BLaER1 treated with 17β-estradiol and CSF1 and Interleukin-3, amounts not matched to agents 10 nM and 100 nM (cell line): ENCODE measurements around the gene C11orf21.
A peak's percentile ranks its signal among the peaks of the same experiment; 100 is the strongest.
"Not testable (repeated sequence)": the region's sequence is repeated elsewhere in the genome, so short reads cannot be mapped to it uniquely, and the experiment has no call there.

Experiments
- H3K27ac ChIP-seq, 11 experiments: shearing (Covaris generic); formaldehyde crosslinking; 2 replicates each; pipeline ENCODE4 v1.8.1; 2022
- H3K27me3 ChIP-seq, 11 experiments: shearing (Covaris generic); formaldehyde crosslinking; 2 replicates each; pipeline ENCODE4 v1.8.1; 2022
- H3K36me3 ChIP-seq, 11 experiments: shearing (Covaris generic); formaldehyde crosslinking; 2 replicates each; pipeline ENCODE4 v1.8.1; 2022
- H3K4me1 ChIP-seq, 10 experiments: shearing (Covaris generic); formaldehyde crosslinking; 2 replicates each; pipeline ENCODE4 v1.8.1; 2022
- H3K4me2 ChIP-seq, 11 experiments: shearing (Covaris generic); formaldehyde crosslinking; 2 replicates each; pipeline ENCODE4 v1.8.1; 2022
- H3K4me3 ChIP-seq, 10 experiments: shearing (Covaris generic); formaldehyde crosslinking; 2 replicates each; pipeline ENCODE4 v1.8.1; 2022
- H3K9ac ChIP-seq, 11 experiments: shearing (Covaris generic); formaldehyde crosslinking; 2 replicates each; pipeline ENCODE4 v1.8.1; 2022
- H3K9me3 ChIP-seq, 11 experiments: shearing (Covaris generic); formaldehyde crosslinking; replicated peaks in 1 of 11; 2 replicates each; pipeline ENCODE4 v1.8.1; 2022
- H4K20me1 ChIP-seq, 11 experiments: shearing (Covaris generic); formaldehyde crosslinking; 2 replicates each; pipeline ENCODE4 v1.8.1; 2022
- Cebpa-rat ChIP-seq, 11 experiments: shearing (Covaris generic); IDR thresholded peaks; 2 replicates each; pipeline ENCODE4 v1.8.1; 2022

Gene C11orf21

DNA sequence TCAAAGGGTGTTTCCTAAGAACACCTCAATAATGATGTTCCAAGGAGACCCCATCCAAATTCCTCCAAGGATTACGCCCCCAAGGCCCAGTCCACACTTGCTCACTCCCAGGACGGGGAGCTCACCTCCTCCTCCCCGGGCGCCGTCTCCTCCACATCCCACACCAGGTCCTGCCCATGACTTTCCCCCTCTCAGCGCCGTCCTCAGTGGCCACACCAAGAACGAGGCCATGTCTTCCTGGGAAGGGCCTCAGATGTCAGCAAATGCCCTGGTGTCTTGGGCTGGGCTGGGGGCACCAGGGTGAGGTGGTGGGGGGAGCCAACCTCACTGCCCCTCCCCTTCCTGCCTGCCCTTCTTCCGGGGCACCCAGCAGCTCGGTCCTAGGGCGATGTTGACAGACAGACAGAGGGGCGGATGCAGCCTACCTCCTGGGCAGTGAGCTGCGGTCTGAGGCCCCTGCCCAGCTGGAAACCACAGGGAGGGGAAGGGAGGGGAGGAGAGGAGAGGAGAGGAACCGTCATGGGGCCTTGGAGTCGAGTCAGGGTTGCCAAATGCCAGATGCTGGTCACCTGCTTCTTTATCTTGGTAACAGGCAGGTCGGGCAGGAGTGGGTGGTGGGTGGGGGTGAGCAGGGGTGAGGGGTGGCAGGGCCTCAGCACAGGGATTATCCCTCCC lies at the start of gene C11orf21, which contains the start of gene TSPAN32:
Gene C11orf21 (minus strand): TSS at position 288 of the 675 bp plus-strand sequence. CDS start 110 bp downstream, at position 178.
Gene TSPAN32 (plus strand): TSS at position 383 of the 675 bp plus-strand sequence. CDS start 137 bp downstream, at position 520.
- no peaks in the 10 kb centered on the region for H3K9me3 ChIP-seq
- H3K4me2 ChIP-seq: peak within 1 kb of the TSS; percentile 81 to 100 (median 97)
- peaks cover 70 to 85% (median 76%) of the 10 kb centered on the region in 10 experiments for H3K4me1 ChIP-seq
- peak within 1 kb of the TSS; percentile 21 to 78 (median 64); a peak in 19 of 22 replicates for H3K27ac ChIP-seq
- H3K4me3 ChIP-seq: peak within 1 kb of the TSS in 9 of 10 experiments; percentile 2 to 74 (median 58); a peak in 16 of 20 replicates
- H4K20me1 ChIP-seq: peaks cover 0 to 40% (median 5%) of the 10 kb centered on the region in 11 experiments; a peak in 11 of 22 replicates
- peaks cover 0 to 29% (median 0%) of the 10 kb centered on the region in 11 experiments; a peak in 9 of 22 replicates for H3K36me3 ChIP-seq
- no peak for TF ChIP-seq Cebpa-rat (IDR thresholded peaks at IDR 0.05)
- peak within 1 kb of the TSS; percentile 32 to 76 (median 67); a peak in 21 of 22 replicates for H3K9ac ChIP-seq
- H3K27me3 ChIP-seq: peaks cover 0 to 11% (median 0%) of the 10 kb centered on the region in 11 experiments; a peak in 4 of 22 replicates

DNA sequence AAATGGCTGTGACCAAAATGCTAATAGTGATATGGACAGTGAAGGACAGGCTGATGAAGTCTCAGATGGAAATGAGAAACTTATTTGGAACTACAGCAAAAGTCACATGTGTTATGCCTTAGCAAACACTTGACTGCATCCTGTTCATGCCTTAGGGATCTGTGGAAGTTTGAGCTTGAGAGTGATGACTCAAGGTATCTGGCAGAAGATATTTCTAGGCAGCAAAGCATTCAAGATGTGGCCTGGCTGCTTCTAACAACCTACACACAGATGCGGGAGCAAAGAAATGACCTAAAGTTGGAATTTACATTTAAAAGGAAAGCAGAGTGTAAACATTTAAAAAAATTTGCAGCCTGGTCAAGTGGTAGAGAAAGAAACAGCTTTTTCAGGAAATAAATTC lies 47.3 kb upstream of the C11orf21 start:
- H3K4me1 ChIP-seq: no peaks in the 10 kb centered on the region
- H3K9ac ChIP-seq: no peak overlapping the region
- no peaks in the 10 kb centered on the region for H3K36me3 ChIP-seq
- H3K27ac ChIP-seq: no peak overlapping the region
- no peaks in the 10 kb centered on the region for H3K27me3 ChIP-seq
- no peaks in the 10 kb centered on the region for H4K20me1 ChIP-seq
- peaks cover 26 to 57% (median 47%) of the 10 kb centered on the region in 11 experiments for H3K9me3 ChIP-seq
- H3K4me2 ChIP-seq: no peak overlapping the region
- no peak for TF ChIP-seq Cebpa-rat (IDR thresholded peaks at IDR 0.05)
- no peak overlapping the region for H3K4me3 ChIP-seq

DNA sequence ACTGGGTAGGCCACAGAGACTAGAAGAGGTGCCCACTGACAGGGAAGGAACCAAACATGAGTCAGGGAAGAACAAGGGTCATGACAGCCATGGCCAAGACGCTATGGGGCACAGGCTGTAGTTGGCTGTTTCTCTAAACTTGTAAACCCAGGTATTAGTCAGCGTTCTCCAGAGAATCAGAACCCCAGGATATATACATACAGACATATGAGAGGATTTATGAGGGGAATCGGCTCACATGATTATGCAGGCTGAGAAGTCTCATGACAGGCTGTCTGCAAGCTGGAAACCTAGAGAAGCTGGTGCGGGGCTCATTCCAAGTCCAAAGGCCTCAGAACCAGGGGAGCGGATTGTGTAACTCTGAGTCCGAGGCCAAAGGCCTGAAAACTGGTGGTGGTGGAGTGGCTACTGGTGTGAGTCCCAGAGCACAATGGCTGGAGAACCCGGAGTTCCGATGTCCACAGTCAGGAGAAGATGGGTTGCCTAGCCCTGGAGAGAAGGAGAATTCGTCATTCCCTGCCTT lies 45.7 kb upstream of the C11orf21 start:
- Histone ChIP-seq H3K9me3 (peaks cover 26 to 57% (median 47%) of the 10 kb centered on the region in 11 experiments), H3K4me1 (no peaks in the 10 kb centered on the region), H3K4me2 (no peak overlapping the region), H4K20me1 (no peaks in the 10 kb centered on the region), H3K36me3 (no peaks in the 10 kb centered on the region), H3K9ac (no peak overlapping the region), H3K4me3 (no peak overlapping the region), H3K27me3 (no peaks in the 10 kb centered on the region), H3K27ac (no peak overlapping the region)
- TF ChIP-seq Cebpa-rat (IDR thresholded peaks at IDR 0.05): no peak

DNA sequence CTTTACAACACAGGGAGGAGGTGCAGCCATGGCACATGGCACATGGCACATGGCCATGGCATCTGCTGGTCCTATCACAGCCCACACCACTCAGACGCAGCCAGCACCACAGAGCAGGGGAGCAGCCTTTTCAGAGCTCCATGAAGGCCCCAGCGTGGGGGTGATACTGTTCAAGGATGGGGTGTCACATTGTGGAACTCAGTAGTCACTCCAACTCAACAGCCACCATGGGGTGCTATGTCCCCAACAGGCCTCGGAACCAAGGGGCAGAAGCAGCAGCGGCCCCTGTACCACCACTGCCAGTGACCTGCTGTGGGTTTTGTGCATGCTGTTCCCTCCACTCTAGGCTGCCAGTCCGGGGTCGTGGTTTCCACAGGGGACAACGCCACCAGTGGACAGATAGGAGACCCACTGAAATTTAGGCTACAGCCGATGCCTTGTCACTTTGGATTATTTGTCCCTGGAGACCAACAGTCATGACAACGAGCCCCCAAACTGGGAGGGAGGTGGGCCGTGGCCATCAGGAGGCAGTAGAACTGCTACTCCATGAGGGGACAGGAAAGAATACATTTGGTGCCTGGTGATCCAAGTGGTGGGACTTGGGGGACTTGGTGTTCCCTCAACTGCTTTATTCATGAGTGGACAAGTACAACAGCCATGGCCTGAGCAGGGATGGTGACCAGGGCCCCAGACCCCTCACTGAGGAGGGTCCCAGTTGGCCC lies 45.0 kb upstream of the C11orf21 start:
- no peak overlapping the region for H3K27ac ChIP-seq
- H3K9me3 ChIP-seq: peaks cover 26 to 57% (median 47%) of the 10 kb centered on the region in 11 experiments
- no peak overlapping the region for H3K4me3 ChIP-seq
- no peaks in the 10 kb centered on the region for H3K4me1 ChIP-seq
- H3K9ac ChIP-seq: no peak overlapping the region
- H3K36me3 ChIP-seq: no peaks in the 10 kb centered on the region
- TF ChIP-seq Cebpa-rat (IDR thresholded peaks at IDR 0.05): no peak
- no peak overlapping the region for H3K4me2 ChIP-seq
- H4K20me1 ChIP-seq: no peaks in the 10 kb centered on the region
- no peaks in the 10 kb centered on the region for H3K27me3 ChIP-seq

DNA sequence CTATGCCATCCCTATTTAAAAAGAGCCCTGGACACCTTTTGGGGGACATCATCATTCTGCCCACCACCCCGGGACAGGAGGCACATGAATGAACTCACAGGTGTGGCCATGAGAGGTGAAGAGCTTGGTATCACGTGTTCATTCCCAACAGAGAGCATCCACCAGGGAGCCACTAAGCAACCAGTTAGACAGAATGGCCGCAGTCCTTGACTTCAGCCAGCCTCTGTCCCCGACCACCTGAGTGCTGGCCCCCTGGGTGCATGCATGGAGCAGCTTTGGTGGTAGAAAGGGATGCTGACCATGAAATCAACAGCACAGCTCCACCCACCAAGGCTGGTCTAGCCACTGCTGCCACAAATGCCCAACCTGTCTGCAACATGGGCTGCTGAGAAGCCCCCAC lies 44.3 kb upstream of the C11orf21 start:
- H3K9ac ChIP-seq: no peak overlapping the region
- no peak overlapping the region for H3K27ac ChIP-seq
- no peaks in the 10 kb centered on the region for H3K27me3 ChIP-seq
- H3K4me3 ChIP-seq: no peak overlapping the region
- no peaks in the 10 kb centered on the region for H3K4me1 ChIP-seq
- TF ChIP-seq Cebpa-rat (IDR thresholded peaks at IDR 0.05): no peak
- peaks cover 26 to 57% (median 47%) of the 10 kb centered on the region in 11 experiments for H3K9me3 ChIP-seq
- H3K4me2 ChIP-seq: no peak overlapping the region
- H4K20me1 ChIP-seq: no peaks in the 10 kb centered on the region
- no peaks in the 10 kb centered on the region for H3K36me3 ChIP-seq

DNA sequence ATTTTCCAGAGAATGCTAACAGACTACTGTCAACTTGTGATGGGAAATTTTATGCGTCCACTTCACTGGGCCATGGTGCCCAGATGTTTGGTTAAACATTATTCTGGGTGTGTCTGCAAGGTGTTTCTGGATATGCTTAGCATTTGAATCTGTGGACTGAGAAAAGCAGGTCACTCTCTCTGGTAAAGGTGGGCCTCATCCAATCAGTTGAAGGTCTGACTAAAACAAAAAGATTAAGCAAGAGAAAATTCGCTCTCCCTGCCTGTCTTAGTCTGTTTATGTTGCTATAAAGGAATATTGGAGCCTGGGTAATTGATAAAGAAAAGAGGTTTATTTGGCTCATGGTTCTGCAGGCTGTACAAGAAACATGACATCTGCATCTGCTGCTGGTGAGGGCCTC lies 43.3 kb upstream of the C11orf21 start:
- no peak overlapping the region for H3K4me2 ChIP-seq
- H3K36me3 ChIP-seq: no peaks in the 10 kb centered on the region
- H3K4me1 ChIP-seq: no peaks in the 10 kb centered on the region
- TF ChIP-seq Cebpa-rat (IDR thresholded peaks at IDR 0.05): no peak
- H3K27ac ChIP-seq: no peak overlapping the region
- H4K20me1 ChIP-seq: no peaks in the 10 kb centered on the region
- no peak overlapping the region for H3K4me3 ChIP-seq
- no peaks in the 10 kb centered on the region for H3K27me3 ChIP-seq
- H3K9me3 ChIP-seq: peaks cover 22 to 50% (median 39%) of the 10 kb centered on the region in 11 experiments
- H3K9ac ChIP-seq: no peak overlapping the region

DNA sequence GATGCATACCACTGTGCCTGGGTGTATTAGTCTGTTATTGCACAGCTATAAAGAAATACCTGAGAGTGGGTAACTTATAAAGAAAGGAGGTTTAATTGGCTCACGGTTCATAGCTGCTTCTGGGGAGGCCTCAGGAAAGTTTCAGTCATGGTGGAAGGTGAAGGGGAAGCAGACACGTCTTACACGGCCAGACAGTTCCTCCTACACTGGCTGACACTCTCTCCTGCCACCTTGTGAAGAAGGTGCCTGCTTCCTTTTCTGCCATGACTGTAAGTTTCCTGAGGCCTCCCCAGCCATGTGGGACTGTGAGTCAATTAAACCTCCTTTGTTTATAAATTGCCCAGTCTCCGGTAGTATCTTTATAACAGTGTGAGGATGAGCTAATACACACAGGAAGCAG lies 41.8 kb upstream of the C11orf21 start:
- H3K4me3 ChIP-seq: no peak overlapping the region
- H4K20me1 ChIP-seq: no peaks in the 10 kb centered on the region
- H3K9me3 ChIP-seq: peaks cover 6 to 35% (median 24%) of the 10 kb centered on the region in 11 experiments; a peak in 21 of 22 replicates
- H3K27me3 ChIP-seq: no peaks in the 10 kb centered on the region
- H3K27ac ChIP-seq: no peak overlapping the region
- no peaks in the 10 kb centered on the region for H3K36me3 ChIP-seq
- H3K4me2 ChIP-seq: no peak overlapping the region
- H3K4me1 ChIP-seq: no peaks in the 10 kb centered on the region
- H3K9ac ChIP-seq: no peak overlapping the region
- no peak for TF ChIP-seq Cebpa-rat (IDR thresholded peaks at IDR 0.05)

DNA sequence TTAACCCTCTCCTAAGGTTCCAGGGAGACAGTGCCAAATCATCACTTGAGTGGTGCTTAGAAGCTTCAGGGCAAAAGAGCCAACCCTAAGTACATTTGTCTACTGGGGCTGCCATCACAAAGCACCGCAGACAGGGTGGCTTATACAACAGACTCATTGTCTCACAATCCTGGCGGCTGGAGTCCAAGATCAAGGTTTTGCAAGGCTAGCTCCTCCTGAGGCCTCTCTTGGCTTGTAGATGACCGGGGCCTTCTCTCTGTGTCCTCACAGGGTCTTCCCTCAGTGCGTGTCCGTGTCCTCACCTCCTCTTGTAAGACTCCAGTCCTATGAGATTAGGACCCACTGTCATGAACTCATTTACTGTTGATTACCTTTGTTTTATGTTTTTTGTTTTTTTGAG lies 41.3 kb upstream of the C11orf21 start:
- no peaks in the 10 kb centered on the region for H4K20me1 ChIP-seq
- no peak overlapping the region for H3K4me3 ChIP-seq
- peaks cover 1 to 30% (median 20%) of the 10 kb centered on the region in 11 experiments; a peak in 19 of 22 replicates for H3K9me3 ChIP-seq
- H3K36me3 ChIP-seq: no peaks in the 10 kb centered on the region
- no peak for TF ChIP-seq Cebpa-rat (IDR thresholded peaks at IDR 0.05)
- no peak overlapping the region for H3K9ac ChIP-seq
- H3K4me2 ChIP-seq: no peak overlapping the region
- H3K27me3 ChIP-seq: no peaks in the 10 kb centered on the region
- H3K4me1 ChIP-seq: no peaks in the 10 kb centered on the region
- H3K27ac ChIP-seq: no peak overlapping the region

DNA sequence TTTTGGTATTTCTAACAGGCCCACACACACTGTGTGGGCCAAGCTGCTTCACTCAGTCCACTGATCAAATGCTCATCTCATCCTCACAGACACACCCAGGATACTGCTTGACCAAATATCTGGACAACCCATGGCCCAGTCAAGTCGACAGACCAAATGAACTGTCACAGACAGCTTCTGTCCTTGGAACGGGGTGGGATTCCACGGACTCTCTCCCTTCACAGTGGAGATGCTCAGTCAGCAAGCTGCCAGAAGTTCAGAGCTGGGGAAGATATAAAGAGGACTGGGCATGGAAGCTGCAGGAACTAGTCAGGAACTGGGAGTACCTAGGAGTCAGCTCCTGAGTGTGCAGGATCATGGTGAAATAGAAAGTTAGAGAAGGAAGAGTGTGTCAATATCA lies 40.8 kb upstream of the C11orf21 start:
- no peak overlapping the region for H3K27ac ChIP-seq
- no peaks in the 10 kb centered on the region for H3K4me1 ChIP-seq
- peaks cover 0 to 26% (median 16%) of the 10 kb centered on the region in 11 experiments; a peak in 16 of 22 replicates for H3K9me3 ChIP-seq
- no peak overlapping the region for H3K4me3 ChIP-seq
- no peaks in the 10 kb centered on the region for H3K27me3 ChIP-seq
- H3K9ac ChIP-seq: no peak overlapping the region
- H3K4me2 ChIP-seq: no peak overlapping the region
- no peaks in the 10 kb centered on the region for H3K36me3 ChIP-seq
- TF ChIP-seq Cebpa-rat (IDR thresholded peaks at IDR 0.05): no peak
- no peaks in the 10 kb centered on the region for H4K20me1 ChIP-seq

DNA sequence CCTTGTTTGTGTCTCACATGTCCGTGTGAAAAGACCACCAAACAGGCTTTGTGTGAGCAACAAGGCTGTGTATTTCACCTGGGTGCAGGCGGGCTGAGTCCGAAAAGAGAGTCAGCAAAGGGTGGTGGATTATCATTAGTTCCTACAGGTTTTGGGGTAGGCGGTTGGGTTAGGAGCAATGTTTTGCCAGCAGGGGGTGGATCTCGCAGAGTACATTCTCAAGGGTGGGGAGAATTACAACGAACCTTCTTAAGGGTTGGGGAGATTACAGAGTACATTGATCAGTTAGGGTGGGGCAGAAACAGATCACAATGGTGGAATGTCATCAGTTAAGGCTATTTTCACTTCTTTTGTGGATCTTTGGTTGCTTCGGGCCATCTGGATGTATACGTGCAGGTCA lies 37.0 kb upstream of the C11orf21 start:
- not testable (repeated sequence) for H3K4me3 ChIP-seq, H3K9ac ChIP-seq, H3K27ac ChIP-seq, H3K9me3 ChIP-seq, H3K4me1 ChIP-seq, H3K36me3 ChIP-seq, H3K4me2 ChIP-seq, H4K20me1 ChIP-seq, H3K27me3 ChIP-seq

DNA sequence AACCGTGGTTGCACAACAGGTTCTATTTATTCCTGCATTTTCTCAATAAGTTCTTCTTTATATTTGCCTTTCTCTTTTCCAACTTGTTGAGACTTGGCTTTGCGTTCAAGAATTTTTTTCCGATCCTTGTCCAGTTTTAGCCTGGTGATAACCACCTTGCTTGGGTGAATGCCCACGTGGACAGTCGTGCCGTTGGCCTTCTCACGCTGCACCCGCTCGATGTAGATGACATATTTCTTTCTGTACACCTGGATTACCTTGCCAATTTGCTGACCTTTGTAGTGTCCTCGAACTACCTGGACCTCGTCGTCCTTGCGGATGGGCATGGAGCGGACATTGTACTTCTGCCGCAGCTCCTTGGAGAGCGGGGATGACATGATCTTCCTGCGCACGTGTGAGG lies 33.6 kb upstream of the C11orf21 start:
- H4K20me1 ChIP-seq, H3K27ac ChIP-seq, H3K4me2 ChIP-seq, H3K4me3 ChIP-seq, H3K27me3 ChIP-seq, H3K9ac ChIP-seq, H3K4me1 ChIP-seq, H3K36me3 ChIP-seq: not testable (repeated sequence)
- peaks cover 15 to 23% (median 17%) of the 10 kb centered on the region in 11 experiments for H3K9me3 ChIP-seq

DNA sequence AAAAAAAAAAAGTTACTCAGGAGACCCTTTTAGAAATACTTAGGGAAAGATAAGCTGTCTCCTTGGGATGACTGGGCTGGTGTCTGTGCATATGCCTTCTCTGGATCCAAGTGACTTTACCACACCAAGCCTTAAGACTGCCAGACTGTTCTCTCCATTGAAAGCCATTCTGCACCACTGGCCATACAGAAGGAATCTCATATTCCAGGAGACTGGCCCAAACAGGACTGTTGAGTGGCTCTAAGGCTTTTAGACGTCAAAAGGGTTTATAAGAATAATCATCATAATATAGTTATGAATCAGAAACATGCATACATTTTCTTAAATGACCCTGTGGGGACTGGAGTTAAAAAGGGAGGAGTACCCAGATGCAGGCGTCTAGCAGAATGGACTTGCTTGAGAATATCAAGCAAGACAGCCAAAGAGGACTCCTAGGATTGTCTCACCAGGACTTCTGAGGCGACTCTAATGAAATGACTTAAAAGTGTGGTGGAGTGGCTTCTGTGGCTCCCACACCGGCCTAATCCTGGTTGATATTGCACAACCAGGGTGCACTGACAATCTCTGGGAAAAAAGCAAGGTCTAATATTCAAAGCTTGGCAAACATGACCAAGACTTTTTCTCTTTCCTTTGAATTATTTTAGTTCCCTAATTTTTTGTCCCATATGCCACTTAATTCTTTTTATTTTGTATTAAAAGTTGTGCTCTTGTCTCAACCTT lies 31.9 kb upstream of the C11orf21 start:
- not testable (repeated sequence) for H3K27me3 ChIP-seq, H3K36me3 ChIP-seq, H3K27ac ChIP-seq, H3K4me3 ChIP-seq, H3K4me1 ChIP-seq, H4K20me1 ChIP-seq, H3K9ac ChIP-seq, H3K4me2 ChIP-seq
- peaks cover 15 to 33% (median 25%) of the 10 kb centered on the region in 11 experiments for H3K9me3 ChIP-seq
